GM23338 (cell line): ENCODE data around the gene COP1.

ENCODE experiments used
- EZH2 ChIP-seq: fragments of 200-600 bp; sonication (generic); IDR thresholded peaks from one replicate; pipeline ENCODE4 v1.8.0; 2017; ENCODE audit warnings: antibody characterized with exemption, mild to moderate bottlenecking, low read depth; ENCODE audit not compliant: unreplicated experiment
- POLR2AphosphoS5 ChIP-seq: IDR thresholded peaks from 2 replicates; pipeline ENCODE4 v1.6.1; 2016; ENCODE audit warnings: antibody characterized with exemption, low read depth
- TF ChIP-seq, protein P1 (sequence below), 2 experiments: fragments of 200-600 bp in 1 of 2; sonication (generic) in 1 of 2; conservative IDR thresholded peaks; 2 replicates each; pipeline versions ENCODE4 v1.5.1 to v1.6.1; 2016 to 2017; ENCODE audit warnings: antibody characterized with exemption in 2 of 2, low read depth in 2 of 2, mild to moderate bottlenecking in 2 of 2, moderate library complexity in 1 of 2

DNA sequence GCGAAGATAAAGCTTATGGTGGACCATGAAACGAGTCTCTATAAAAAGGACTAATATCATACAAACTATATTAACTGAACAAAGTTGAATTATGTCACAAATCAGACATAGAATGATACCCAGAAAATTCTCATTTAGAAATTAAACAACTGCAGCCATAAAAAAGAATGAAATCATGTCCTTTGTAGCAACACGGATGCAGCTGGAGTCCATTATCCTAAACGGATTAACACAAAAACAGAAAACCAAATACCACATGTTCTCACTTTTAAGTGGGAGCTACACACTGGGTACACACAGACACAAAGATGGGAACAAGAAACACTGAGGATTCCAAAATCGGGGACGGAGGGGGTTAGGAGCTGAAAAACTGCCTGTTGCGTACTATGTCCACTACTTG is 11.5 kb downstream of the COP1 start:
- TF ChIP-seq, protein P1, sequence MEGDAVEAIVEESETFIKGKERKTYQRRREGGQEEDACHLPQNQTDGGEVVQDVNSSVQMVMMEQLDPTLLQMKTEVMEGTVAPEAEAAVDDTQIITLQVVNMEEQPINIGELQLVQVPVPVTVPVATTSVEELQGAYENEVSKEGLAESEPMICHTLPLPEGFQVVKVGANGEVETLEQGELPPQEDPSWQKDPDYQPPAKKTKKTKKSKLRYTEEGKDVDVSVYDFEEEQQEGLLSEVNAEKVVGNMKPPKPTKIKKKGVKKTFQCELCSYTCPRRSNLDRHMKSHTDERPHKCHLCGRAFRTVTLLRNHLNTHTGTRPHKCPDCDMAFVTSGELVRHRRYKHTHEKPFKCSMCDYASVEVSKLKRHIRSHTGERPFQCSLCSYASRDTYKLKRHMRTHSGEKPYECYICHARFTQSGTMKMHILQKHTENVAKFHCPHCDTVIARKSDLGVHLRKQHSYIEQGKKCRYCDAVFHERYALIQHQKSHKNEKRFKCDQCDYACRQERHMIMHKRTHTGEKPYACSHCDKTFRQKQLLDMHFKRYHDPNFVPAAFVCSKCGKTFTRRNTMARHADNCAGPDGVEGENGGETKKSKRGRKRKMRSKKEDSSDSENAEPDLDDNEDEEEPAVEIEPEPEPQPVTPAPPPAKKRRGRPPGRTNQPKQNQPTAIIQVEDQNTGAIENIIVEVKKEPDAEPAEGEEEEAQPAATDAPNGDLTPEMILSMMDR (conservative IDR thresholded peaks at IDR 0.05; ENCODE audit: low read depth in 2 of 2): no peak
- no peak for TF ChIP-seq EZH2
- no peak for TF ChIP-seq POLR2AphosphoS5
